Measurements from ENCODE around the gene CHST11.

DNA sequence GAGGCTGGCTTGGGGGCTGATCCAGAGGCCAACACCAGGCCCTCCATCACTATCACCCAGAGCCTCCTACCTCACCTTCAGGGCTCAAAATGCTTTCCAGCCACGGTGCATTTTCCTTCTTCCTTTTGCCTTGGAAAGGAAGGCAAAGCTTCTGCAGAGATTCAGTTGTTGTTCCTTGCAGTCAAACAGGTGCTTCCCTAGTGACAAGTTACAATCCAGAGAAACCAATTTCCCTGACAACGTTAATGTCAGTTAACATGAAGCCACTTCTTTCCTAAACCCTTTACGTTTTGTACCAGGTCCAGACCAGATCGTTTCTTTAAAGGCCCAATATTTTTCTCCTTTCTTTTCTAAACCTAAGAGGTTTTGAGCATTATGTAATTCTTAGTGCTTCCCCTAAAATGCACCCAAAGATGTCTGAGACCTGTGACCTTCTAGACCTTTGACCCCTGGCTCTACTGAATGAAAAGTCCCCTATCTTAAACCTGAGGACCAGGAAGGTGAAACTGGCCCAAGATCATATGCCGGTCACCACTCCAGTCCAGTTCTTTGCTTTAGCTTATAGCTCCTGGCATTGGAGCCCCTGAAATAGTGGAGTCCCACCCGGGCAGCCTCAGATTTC lies 289.8 kb downstream of the CHST11 start:
- TF ChIP-seq CTCF (IDR thresholded peaks at IDR 0.05): no peak
- no peak for TF ChIP-seq POLR2A (IDR thresholded peaks at IDR 0.05)

Measured in sigmoid colon (tissue), 3 donors.